NCI-H2107 (cell line): ENCODE measurements around the gene ACVR1B.

Experiments
- DNase-seq: peaks from one replicate; lab custom pipeline; 2025; lab: John Stamatoyannopoulos, UW

ACVR1B gene

GRCh38 chr12:52022841-52023181 lies 71.3 kb downstream of the ACVR1B start:
- DNase-seq, result no peak

- DNase-seq, result peak; percentile 70
Observed at GRCh38 chr12:52023182-52023975, 71.9 kb downstream of the ACVR1B start.

- no peak for DNase-seq
Observed at GRCh38 chr12:52023976-52024688, 72.6 kb downstream of the ACVR1B start.

GRCh38 chr12:52024845-52025230 lies 73.3 kb downstream of the ACVR1B start:
- DNase-seq, result no peak

- no peak for DNase-seq
Observed at GRCh38 chr12:52026263-52026662, 74.8 kb downstream of the ACVR1B start.

- DNase-seq, result no peak
Observed at GRCh38 chr12:52027085-52027843, 75.8 kb downstream of the ACVR1B start.

- DNase-seq, result peak; percentile 86
Observed at GRCh38 chr12:52029685-52030084, 78.2 kb downstream of the ACVR1B start.

- DNase-seq, result no peak
Observed at GRCh38 chr12:52032446-52032803, 80.9 kb downstream of the ACVR1B start.

GRCh38 chr12:52032804-52033445 lies 81.4 kb downstream of the ACVR1B start:
- peak; percentile 93 for DNase-seq

- no peak for DNase-seq
Observed at GRCh38 chr12:52033446-52034140, 82.1 kb downstream of the ACVR1B start.

- no peak for DNase-seq
Observed at GRCh38 chr12:52035190-52035589, 83.7 kb downstream of the ACVR1B start.

GRCh38 chr12:52035926-52036325 lies 84.4 kb downstream of the ACVR1B start:
- no peak for DNase-seq

GRCh38 chr12:52036587-52037171 lies 85.2 kb downstream of the ACVR1B start:
- peak; percentile 79 for DNase-seq

GRCh38 chr12:52037248-52037861 lies 85.9 kb downstream of the ACVR1B start:
- DNase-seq, result no peak

- no peak for DNase-seq
Observed at GRCh38 chr12:52038447-52038846, 86.9 kb downstream of the ACVR1B start.

- DNase-seq, result no peak
Observed at GRCh38 chr12:52041035-52041434, 89.5 kb downstream of the ACVR1B start.

- DNase-seq, result no peak
Observed at GRCh38 chr12:52041695-52042123, 90.2 kb downstream of the ACVR1B start.

- DNase-seq, result no peak
Observed at GRCh38 chr12:52042706-52043385, 91.3 kb downstream of the ACVR1B start.

GRCh38 chr12:52043386-52044212 lies 92.1 kb downstream of the ACVR1B start:
- no peak for DNase-seq
